DMS114 treated with DMSO at 0.1 percent for 48 hours (cell line): ENCODE results near the gene PPP1R1B.

Source experiments
- DNase-seq: peaks from one replicate; lab custom pipeline; 2025; ENCODE audit not compliant: unreplicated experiment; lab: John Stamatoyannopoulos, UW

The PPP1R1B gene

GRCh38 chr17:39666231-39666600 is 39.5 kb downstream of the PPP1R1B start:
- DNase-seq = no peak

- no peak for DNase-seq
Measured at GRCh38 chr17:39666601-39667261, 40.0 kb downstream of the PPP1R1B start.

- DNase-seq = no peak
Measured at GRCh38 chr17:39667262-39667944, 40.7 kb downstream of the PPP1R1B start.

- DNase-seq = peak; percentile 25
Measured at GRCh38 chr17:39667945-39668924, 41.5 kb downstream of the PPP1R1B start, which contains the start of gene PNMT. TSS of gene PNMT (plus strand) at chr17:39668453. CDS start at chr17:39668476, 23 bp downstream.

GRCh38 chr17:39669897-39670735 is 43.4 kb downstream of the PPP1R1B start:
- DNase-seq = no peak

- DNase-seq = no peak
Measured at GRCh38 chr17:39670746-39671145, 44.0 kb downstream of the PPP1R1B start.

GRCh38 chr17:39671651-39672521 is 45.1 kb downstream of the PPP1R1B start:
- peak; percentile 18 for DNase-seq

GRCh38 chr17:39672522-39673334 is 46.0 kb downstream of the PPP1R1B start:
- DNase-seq = no peak

- DNase-seq = no peak
Measured at GRCh38 chr17:39673335-39674081, 46.8 kb downstream of the PPP1R1B start.

GRCh38 chr17:39674179-39674578 is 47.4 kb downstream of the PPP1R1B start:
- no peak for DNase-seq

- no peak for DNase-seq
Measured at GRCh38 chr17:39674702-39675389, 48.1 kb downstream of the PPP1R1B start.

GRCh38 chr17:39675390-39676082 is 48.8 kb downstream of the PPP1R1B start:
- no peak for DNase-seq

GRCh38 chr17:39676198-39676819 is 49.6 kb downstream of the PPP1R1B start:
- DNase-seq = no peak

GRCh38 chr17:39677072-39677471 is 50.3 kb downstream of the PPP1R1B start:
- no peak for DNase-seq

GRCh38 chr17:39677542-39678339 is 51.0 kb downstream of the PPP1R1B start:
- no peak for DNase-seq
